WI38 (cell line): Measurements from ENCODE around the gene APMAP.
"Not testable (repeated sequence)": the region's sequence is repeated elsewhere in the genome, so short reads cannot be mapped to it uniquely, and the experiment has no call there.

Experiments used
- H3K4me3 ChIP-seq: 2 replicates; pipeline ENCODE4 v1.5.1; 2011; ENCODE audit warnings: low read depth, mild to moderate bottlenecking, control low read depth, low read length
- CTCF ChIP-seq: IDR thresholded peaks from 2 replicates; pipeline ENCODE4 v1.5.1; 2012; ENCODE audit warnings: low read depth, mild to moderate bottlenecking, control low read depth, low read length

Gene APMAP

GRCh38 chr20:25006431-25007167 is 14.0 kb upstream of the APMAP start:
- no peak for TF ChIP-seq CTCF
- H3K4me3 ChIP-seq: no peak overlapping the region

DNA sequence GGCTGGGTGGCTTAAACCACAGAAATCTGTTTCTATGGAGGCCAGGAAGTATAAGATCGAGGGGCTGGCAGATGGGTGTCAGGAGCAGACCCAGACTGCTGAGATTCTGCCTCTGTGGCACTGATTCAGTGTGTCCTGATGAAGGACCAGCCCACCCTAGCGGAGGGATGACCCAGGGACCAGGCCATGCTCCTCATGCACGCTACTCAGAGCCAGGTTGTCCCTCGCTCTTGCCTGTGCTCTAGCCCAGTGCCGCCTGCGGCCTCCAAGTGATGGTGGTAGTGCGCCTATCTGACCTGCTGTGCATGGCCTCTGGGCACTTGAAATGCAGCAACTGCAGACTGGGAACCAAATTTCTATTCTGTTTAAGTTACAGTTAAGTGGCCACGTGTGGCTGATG is 13.1 kb upstream of the APMAP start:
- no peak overlapping the region for H3K4me3 ChIP-seq
- no peak for TF ChIP-seq CTCF

DNA sequence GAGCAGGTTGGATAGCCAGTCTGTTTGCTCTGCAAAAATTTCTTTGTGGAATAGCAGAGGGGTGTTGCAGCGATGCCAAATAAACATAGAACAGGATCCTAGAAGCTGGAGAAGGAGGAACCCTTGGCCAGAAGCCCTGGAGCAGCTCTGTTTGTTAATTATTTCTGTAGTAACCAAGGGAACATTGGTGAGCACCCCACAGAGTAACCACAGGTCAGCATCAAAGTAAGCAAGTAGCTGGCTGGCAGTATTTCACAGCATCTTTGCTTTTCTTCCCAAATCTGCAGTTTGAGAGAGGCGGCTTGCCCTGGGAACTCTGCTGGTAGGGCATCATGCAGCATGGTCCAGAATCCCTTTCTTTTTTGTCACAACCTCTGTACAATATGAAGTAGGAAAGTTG is 12.7 kb upstream of the APMAP start:
- no peak for TF ChIP-seq CTCF

GRCh38 chr20:25003002-25003401 is 10.5 kb upstream of the APMAP start:
- no peak overlapping the region for H3K4me3 ChIP-seq
- no peak for TF ChIP-seq CTCF

More for the DNA sequence above, 12.7 kb upstream of the APMAP start:
- H3K4me3 ChIP-seq: no peak overlapping the region

DNA sequence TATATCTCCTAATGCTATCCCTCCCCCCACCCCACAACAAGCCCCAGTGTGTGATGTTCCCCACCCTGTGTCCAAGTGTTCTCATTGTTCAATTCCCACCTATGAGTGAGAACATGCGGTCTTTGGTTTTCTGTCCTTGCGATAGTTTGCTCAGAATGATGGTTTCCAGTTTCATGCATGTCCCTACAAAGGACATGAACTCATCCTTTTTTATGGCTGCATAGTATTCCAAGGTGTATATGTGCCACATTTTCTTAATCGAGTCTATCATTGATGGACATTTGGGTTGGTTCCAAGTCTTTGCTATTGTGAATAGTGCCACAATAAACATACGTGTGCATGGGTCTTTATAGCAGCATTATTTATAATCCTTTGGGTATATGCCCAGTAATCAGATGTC is 8.8 kb upstream of the APMAP start:
- H3K4me3 ChIP-seq: not testable (repeated sequence)

- no peak for TF ChIP-seq CTCF
- no peak overlapping the region for H3K4me3 ChIP-seq
Measured at GRCh38 chr20:25000268-25000801, 7.8 kb upstream of the APMAP start.

DNA sequence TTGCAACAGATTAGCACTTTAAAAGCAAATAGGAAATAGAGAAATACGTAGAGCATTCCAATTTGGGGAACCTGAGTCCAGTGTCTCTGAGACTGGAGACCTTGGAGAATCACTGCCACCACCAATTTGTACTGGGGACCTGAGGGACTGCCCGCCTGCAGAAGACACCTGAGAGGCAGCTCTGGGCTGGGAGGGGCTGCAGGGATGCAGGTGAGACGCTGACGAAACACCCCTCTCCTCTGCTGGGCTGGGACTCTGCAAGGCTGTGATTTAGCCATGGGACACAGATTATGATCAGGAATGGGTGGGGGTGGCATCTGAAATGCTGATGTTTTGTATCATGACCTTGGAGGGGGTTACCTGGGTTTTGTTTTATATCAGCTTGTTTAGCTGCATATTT is 7.0 kb upstream of the APMAP start:
- no peak for TF ChIP-seq CTCF
- no peak overlapping the region for H3K4me3 ChIP-seq
